GM12892 (cell line): ENCODE measurements around the gene MMEL1. TPM values are rescaled to one million over a fixed set of nuclear protein-coding genes. Genes with fewer than 3 reads are reported as not detected.
"Not testable (repeated sequence)": the region's sequence is repeated elsewhere in the genome, so short reads cannot be mapped to it uniquely, and the experiment has no call there.

Experiments used
- DNase-seq: peaks from one replicate; pipeline ENCODE4 v3.0.0; 2011; ENCODE audit not compliant: insufficient read length
- FAIRE-seq: peaks from 2 replicates; lab custom pipeline; 2011; peaks lifted over from hg19 to GRCh38; lab: Jason Lieb, UNC
- POLR2A ChIP-seq: IDR thresholded peaks from 2 replicates; pipeline ENCODE4 v1.6.1; 2011; ENCODE audit warnings: low read depth, low read length, control low read depth
- POLR2AphosphoS5 ChIP-seq: IDR thresholded peaks from 2 replicates; pipeline ENCODE4 v1.6.1; 2011; ENCODE audit warnings: low read depth, low read length, control low read depth
- TAF1 ChIP-seq: IDR thresholded peaks from 2 replicates; pipeline ENCODE4 v1.6.1; 2011; ENCODE audit warnings: low read depth, mild to moderate bottlenecking, control low read depth, low read length, borderline replicate concordance
- polyA plus RNA-seq: library from polyadenylated mRNA; unstranded; fragments of >200 nt; gene quantifications from one replicate; pipeline ENCODE4 v1.2.1, GENCODE V29; 2012; ENCODE audit warnings: missing spikeins, inconsistent platforms; ENCODE audit not compliant: missing spikeins

MMEL1 gene, protein sequence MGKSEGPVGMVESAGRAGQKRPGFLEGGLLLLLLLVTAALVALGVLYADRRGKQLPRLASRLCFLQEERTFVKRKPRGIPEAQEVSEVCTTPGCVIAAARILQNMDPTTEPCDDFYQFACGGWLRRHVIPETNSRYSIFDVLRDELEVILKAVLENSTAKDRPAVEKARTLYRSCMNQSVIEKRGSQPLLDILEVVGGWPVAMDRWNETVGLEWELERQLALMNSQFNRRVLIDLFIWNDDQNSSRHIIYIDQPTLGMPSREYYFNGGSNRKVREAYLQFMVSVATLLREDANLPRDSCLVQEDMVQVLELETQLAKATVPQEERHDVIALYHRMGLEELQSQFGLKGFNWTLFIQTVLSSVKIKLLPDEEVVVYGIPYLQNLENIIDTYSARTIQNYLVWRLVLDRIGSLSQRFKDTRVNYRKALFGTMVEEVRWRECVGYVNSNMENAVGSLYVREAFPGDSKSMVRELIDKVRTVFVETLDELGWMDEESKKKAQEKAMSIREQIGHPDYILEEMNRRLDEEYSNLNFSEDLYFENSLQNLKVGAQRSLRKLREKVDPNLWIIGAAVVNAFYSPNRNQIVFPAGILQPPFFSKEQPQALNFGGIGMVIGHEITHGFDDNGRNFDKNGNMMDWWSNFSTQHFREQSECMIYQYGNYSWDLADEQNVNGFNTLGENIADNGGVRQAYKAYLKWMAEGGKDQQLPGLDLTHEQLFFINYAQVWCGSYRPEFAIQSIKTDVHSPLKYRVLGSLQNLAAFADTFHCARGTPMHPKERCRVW
- not detected for polyA plus RNA-seq

DNA sequence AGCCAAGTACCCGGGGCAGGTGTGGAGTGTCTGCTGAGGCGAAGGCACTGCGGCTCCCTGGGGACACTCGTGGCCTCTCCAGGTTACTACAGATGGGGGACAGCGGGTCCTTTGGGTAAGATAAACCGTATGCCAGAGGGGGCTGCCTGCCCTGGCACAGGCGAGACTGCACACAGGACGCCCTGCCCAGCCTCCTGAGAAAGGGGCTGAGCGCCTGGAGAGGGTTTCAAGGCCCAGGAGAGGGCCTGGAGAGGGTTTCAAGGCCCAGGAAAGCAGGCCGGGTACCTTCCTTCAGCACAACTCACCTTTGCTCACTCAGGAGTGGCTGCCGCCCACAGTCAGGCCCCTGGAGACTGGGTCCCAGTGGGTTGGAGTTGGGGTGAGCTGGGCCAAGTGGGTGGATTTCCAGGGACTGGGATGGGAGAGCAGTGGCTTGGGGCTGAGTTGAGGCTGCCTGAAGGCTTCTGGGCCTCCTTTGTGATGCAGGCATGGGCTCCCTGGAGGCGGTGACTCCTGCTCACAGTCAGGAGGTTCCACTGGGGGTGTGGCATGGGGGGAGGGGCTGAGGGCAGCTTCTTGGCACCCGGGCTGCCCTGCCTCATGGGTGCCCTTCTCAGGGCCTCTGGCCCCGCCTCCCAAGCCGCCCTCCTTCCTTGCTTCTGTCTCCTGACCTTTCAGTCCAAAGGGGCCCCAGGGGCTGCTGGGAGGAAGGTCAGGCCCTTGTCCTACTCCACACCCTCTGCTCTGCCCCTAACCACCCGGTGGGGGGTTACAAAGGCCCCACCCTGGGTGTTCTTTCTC lies at the start of gene MMEL1:
TSS of gene MMEL1 (minus strand) at position 456 of the 801 bp plus-strand sequence. CDS start 3,532 bp downstream, outside the sequence.
- no peak for FAIRE-seq
- no peak for DNase-seq
- no peak for TF ChIP-seq POLR2A
- no peak for TF ChIP-seq POLR2AphosphoS5
- no peak for TF ChIP-seq TAF1

DNA sequence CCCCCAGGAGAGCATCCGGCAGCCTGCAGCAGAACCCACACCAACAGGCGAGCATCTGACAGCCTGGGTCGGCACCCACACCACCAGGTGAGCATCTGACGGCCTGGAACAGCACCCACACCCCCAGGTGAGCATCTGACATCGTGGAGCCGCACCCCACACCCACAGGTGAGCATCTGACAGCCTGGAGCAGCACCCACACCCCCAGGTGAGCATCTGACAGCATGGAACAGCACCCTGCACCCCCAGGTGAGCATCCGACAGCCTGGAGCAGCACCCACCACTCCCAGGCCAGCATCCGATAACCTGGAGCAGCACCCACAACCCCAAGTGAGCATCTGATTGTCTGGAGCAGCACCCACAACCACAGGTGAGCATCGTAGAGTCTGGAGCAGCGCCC lies 43.9 kb upstream of the MMEL1 start:
- not testable (repeated sequence) for FAIRE-seq

DNA sequence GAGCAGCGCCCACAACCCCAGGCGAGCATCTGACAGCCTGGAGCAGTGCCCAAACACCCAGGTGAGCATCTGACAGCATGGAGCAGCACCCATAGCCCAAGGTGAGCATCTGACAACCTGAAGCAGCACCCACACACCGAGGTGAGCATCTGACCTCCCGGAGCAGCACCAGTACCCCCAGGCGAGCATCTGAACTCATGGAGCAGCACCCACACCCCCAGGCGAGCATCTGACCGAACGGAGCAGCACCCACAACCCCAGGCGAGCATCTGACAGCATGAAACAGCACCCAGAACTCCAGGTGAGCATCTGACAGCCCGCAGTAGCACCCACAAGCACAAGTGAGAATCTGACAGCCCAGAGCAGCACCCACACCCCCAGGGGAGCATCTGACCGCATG lies 38.8 kb upstream of the MMEL1 start:
- FAIRE-seq, DNase-seq: not testable (repeated sequence)

More for the DNA sequence above, 43.9 kb upstream of the MMEL1 start:
- not testable (repeated sequence) for DNase-seq

DNA sequence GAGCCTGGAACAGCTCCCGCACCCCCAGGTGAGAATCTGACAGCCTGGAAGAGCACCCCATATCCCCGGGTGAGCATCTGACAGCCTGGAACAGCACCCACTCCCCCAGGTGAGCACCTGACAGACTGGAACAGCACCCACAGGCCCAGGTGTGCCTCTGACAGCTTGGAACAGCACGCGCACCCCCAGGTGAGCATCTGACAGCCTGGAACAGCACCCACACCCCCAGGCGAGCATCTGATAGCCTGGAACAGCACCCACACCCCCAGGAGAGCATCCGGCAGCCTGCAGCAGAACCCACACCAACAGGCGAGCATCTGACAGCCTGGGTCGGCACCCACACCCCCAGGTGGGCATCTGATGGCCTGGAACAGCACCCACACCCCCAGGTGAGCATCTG lies 27.0 kb upstream of the MMEL1 start:
- DNase-seq, FAIRE-seq: not testable (repeated sequence)

DNA sequence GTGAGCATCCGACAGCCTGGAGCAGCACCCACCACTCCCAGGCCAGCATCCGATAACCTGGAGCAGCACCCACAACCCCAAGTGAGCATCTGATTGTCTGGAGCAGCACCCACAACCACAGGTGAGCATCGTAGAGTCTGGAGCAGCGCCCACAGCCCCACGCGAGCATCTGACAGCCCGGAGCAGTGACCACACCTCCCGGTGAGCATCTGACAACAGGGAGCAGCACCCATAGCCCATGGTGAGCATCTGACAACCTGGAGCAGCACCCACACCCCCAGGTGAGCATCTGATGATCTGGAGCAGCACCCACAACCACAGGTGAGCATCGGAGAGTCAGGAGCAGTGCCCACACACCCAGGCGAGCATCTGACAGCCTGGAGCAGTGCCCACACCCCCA lies 25.1 kb upstream of the MMEL1 start:
- not testable (repeated sequence) for DNase-seq, FAIRE-seq

DNA sequence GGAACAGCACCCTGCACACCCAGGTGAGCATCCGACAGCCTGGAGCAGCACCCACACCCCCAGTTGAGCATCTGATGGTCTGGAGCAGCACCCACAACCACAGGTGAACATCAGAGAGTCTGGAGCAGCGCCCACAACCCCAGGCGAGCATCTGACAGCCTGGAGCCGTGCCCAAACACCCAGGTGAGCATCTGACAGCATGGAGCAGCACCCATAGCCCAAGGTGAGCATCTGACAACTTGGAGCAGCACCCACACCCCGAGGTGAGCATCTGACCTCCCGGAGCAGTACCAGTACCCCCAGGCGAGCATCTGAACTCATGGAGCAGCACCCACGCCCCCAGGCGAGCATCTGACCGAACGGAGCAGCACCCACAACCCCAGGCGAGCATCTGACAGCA lies 24.3 kb upstream of the MMEL1 start:
- not testable (repeated sequence) for DNase-seq, FAIRE-seq

DNA sequence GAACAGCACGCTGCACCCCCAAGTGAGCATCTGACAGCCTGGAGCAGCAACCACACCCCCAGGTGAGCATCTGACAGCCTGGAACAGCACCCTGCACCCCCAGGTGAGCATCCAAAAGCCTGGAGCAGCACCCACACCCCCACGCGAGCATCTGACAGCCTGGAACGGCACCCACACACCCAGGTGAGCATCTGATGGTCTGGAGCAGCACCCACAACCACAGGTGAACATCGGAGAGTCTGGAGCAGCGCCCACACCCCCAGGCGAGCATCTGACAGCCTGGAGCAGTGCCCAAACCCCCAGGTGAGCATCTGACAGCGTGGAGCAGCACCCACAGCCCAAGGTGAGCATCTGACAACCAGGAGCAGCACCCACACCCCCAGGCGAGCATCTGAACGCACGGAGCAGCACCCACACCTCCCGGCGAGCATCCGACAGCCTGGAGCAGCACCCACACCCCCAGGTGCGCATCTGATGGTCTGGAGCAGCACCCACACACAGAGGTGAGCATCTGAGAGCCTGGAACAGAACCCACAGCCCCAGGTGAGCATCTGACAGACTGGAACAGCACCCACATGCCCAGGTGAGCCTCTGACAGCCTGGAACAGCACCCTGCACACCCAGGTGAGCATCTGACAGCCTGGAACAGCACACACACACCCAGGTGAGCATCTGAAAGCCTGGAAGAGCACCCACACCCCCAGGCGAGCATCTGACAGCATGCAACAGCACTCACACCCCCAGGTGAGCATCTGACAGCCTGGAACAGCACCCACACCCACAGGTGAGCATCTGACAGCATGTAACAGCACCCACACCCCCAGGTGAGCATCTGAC lies 23.0 kb upstream of the MMEL1 start:
- not testable (repeated sequence) for FAIRE-seq, DNase-seq

DNA sequence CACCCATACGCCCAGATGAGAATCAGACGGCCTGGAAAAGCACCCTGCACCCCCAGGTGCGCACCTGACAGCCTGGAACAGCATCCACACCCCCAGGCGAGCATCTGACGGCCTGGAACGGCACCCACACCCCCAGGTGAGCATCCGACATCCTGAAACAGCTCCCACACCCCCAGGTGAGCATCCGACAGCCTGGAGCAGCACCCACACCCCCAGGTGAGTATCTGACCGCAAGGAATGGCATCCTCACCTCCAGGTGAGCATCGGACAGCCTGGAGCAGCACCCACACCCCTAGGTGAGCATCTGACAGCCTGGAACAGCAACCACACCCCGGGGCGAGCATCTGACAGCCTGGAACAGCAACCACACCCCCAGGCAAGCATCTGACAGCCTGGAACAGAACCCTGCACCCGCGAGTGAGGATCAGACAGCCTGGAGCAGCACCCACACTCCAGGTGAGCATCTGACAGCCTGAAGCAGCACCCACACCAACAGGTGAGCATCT lies 21.7 kb upstream of the MMEL1 start:
- not testable (repeated sequence) for DNase-seq, FAIRE-seq

DNA sequence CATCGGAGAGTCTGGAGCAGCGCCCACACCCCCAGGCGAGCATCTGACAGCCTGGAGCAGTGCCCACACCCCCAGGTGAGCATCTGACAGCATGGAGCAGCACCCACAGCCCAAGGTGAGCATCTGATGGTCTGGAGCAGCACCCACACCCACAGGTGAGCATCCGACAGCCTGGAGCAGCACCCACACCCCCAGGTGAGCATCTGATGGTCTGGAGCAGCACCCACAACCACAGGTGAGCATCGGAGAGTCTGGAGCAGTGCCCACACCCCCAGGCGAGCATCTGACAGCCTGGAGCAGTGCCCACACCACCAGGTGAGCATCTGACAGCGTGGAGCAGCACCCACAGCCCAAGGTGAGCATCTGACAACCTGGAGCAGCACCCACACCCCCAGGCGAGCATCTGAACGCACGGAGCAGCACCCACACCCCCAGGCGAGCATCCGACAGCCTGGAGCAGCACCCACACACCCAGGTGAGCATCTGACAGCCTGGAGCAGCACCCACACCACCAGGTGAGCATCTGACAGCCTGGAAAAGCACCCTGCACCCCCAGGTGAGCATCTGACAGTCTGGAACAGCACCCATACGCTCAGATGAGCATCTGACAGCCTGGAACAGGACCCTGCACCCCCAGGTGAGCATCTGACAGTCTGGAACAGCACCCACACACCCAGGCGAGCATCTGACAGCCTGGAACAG lies 21.1 kb upstream of the MMEL1 start:
- not testable (repeated sequence) for DNase-seq, FAIRE-seq

DNA sequence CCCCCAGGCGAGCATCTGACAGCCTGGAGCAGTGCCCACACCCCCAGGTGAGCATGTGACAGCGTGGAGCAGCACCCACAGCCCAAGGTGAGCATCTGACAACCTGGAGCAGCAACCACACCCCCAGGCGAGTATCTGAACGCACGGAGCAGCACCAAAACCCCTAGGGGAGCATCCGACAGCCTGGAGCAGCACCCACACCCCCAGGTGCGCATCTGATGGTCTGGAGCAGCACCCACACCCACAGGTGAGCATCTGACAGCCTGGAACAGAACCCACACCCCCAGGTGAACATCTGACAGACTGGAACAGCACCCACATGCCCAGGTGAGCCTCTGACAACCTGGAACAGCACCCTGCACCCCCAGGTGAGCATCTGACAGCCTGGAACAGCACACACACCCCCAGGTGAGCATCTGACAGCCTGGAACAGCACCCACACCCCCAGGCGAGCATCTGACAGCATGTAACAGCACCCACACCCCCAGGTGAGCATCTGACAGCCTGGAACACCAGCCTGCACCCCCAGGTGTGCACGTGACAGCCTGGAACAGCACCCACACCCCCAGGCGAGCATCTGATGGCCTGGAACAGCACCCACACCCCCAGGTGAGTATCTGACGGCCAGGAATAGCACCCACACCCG lies 20.2 kb upstream of the MMEL1 start:
- not testable (repeated sequence) for FAIRE-seq, DNase-seq

DNA sequence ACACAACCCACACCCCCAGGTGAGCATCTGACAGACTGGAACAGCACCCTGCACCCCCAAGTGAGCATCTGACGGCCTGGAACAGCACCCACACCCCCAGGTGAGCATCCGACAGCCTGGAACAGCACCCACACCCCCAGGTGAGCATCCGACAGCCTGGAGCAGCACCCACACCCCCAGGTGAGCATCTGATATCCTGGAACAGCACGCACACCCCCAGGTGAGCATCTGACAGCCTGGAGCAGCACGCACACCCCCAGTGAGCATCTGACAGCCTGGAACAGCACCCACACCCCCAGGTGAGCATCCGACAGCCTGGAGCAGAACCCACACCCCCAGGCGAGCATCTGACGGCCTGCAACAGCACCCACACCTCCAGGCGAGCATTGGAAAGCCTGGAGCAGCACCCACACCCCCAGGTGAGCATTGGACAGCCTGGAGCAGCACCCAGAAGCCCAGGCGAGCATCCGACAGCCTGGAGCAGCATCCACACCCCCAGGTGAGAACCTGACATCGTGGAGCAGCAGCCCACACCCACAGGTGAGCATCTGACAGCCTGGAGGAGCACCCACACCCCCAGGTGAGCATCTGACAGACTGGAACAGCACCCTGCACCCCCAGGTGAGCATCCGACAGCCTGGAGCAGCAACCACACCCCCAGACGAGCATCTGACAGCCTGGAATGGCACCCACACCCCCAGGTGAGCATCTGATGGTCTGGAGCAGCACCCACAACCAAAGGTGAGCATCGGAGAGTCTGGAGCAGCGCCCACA lies 19.5 kb upstream of the MMEL1 start:
- not testable (repeated sequence) for FAIRE-seq, DNase-seq
